Measurements from ENCODE around the gene DBX1.

Gene DBX1

GRCh38 chr11:20163783-20164481, 3.7 kb upstream of the DBX1 start:
- Mint-ChIP-seq H3K4me1 (peaks cover 46% of the 10 kb centered on the region), H3K4me3 (peak overlapping the region; percentile 74 to 85 (median 78)), H3K27ac (peak overlapping the region in 1 of 3 experiments; percentile 10), H3K9me3 (no peaks in the 10 kb centered on the region), H3K27me3 (ENCODE audit: low read depth) (peaks cover 98% of the 10 kb centered on the region), H3K36me3 (ENCODE audit: low read depth) (no peaks in the 10 kb centered on the region)
- TF ChIP-seq CTCF (IDR thresholded peaks at IDR 0.05; ENCODE audit: unreplicated experiment in 3 of 3): no peak

GRCh38 chr11:20162824-20163782, 2.8 kb upstream of the DBX1 start:
- Mint-ChIP-seq H3K36me3 (ENCODE audit: low read depth) (no peaks in the 10 kb centered on the region), H3K4me1 (peaks cover 53% of the 10 kb centered on the region), H3K27ac (peak overlapping the region; percentile 2 to 33 (median 10)), H3K27me3 (ENCODE audit: low read depth) (peaks cover 100% of the 10 kb centered on the region), H3K9me3 (peaks cover 5% of the 10 kb centered on the region), H3K4me3 (peak overlapping the region; percentile 74 to 85 (median 78))
- TF ChIP-seq CTCF (IDR thresholded peaks at IDR 0.05; ENCODE audit: unreplicated experiment in 3 of 3): no peak

- H3K27ac Mint-ChIP-seq: peak overlapping the region in 1 of 3 experiments; percentile 3
- peak overlapping the region; percentile 50 to 85 (median 69) for H3K4me3 Mint-ChIP-seq
- H3K36me3 Mint-ChIP-seq (ENCODE audit: low read depth): no peaks in the 10 kb centered on the region
- peaks cover 60% of the 10 kb centered on the region for H3K4me1 Mint-ChIP-seq
- peaks cover 5% of the 10 kb centered on the region for H3K9me3 Mint-ChIP-seq
- TF ChIP-seq CTCF (IDR thresholded peaks at IDR 0.05; ENCODE audit: unreplicated experiment in 3 of 3): no peak
- H3K27me3 Mint-ChIP-seq (ENCODE audit: low read depth): peaks cover 100% of the 10 kb centered on the region
Measured at GRCh38 chr11:20161923-20162744, 1.9 kb upstream of the DBX1 start.

GRCh38 chr11:20161230-20161918, 1.1 kb upstream of the DBX1 start:
- Mint-ChIP-seq H3K4me1 (peaks cover 61% of the 10 kb centered on the region), H3K4me3 (peak overlapping the region in 2 of 3 experiments; percentile 78 to 85), H3K9me3 (peaks cover 5% of the 10 kb centered on the region), H3K36me3 (ENCODE audit: low read depth) (no peaks in the 10 kb centered on the region), H3K27ac (peak overlapping the region in 1 of 3 experiments; percentile 54), H3K27me3 (ENCODE audit: low read depth) (peaks cover 100% of the 10 kb centered on the region)
- TF ChIP-seq CTCF (IDR thresholded peaks at IDR 0.05; ENCODE audit: unreplicated experiment in 3 of 3): no peak

All from nephron (organoid).